ENCODE data around the gene GPR132. TPM values are rescaled to one million over a fixed set of nuclear protein-coding genes. Genes with fewer than 3 reads are reported as not detected.
"Not testable (repeated sequence)": the region's sequence is repeated elsewhere in the genome, so short reads cannot be mapped to it uniquely, and the experiment has no call there.

The GPR132 gene
- total and polyA plus RNA-seq, 8 donors: 0.61 to 10.4 (median 1.4) TPM

DNA sequence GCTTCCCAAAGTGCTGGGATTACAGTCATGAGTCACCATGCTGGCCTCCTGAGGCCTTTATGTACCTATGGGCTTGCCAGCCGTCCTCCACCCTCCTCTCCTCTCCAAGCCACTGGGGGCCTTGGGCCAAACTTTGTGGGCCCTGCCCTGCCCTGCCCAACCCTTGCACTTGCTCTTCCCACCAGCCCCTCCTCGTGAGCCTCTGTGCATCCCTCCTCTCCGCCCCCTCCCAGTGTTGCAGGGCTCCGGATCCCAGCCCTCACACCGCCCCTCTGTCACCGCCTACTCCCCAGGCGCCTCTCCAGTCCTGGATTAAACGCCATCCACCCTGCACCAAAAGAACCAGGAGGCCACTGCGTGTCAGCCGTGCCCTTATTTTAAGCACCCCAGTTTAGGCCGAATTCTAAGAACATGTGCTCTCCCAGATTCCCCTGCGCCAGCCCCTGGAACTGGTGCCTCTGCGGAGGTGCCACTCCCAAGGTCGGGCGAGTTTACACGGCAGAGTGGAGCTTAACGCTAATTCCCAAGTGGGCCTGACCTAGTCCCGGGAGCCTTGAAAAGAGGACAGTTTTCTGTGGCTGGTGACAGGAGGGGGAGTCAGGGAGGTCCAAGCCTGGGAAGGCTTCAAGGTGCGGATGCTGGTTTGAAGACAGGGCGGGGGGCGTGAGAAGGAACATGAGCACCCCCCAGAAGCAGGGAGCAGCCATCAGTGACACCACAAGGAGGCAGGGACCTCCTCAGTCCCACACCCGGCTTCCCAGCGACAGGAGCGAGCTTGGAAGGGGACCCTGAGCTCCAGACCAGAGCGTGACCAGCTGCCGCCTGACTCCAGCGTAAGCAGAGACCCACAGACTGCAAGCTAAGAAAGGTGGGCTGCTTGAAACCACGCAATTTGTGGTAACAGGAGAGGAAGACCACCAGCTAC lies 23.1 kb downstream of the GPR132 start:
- no peaks in the 10 kb centered on the region for H3K27me3 ChIP-seq
- H3K9me3 ChIP-seq: no peaks in the 10 kb centered on the region
- H3K4me1 ChIP-seq: peaks cover 0 to 13% of the 10 kb centered on the region in 2 donors
- no peaks in the 10 kb centered on the region for H3K36me3 ChIP-seq
- DNase-seq (peak in 1 of 4 donors; percentile 37), ATAC-seq (no peak)
- TF ChIP-seq, protein P1, sequence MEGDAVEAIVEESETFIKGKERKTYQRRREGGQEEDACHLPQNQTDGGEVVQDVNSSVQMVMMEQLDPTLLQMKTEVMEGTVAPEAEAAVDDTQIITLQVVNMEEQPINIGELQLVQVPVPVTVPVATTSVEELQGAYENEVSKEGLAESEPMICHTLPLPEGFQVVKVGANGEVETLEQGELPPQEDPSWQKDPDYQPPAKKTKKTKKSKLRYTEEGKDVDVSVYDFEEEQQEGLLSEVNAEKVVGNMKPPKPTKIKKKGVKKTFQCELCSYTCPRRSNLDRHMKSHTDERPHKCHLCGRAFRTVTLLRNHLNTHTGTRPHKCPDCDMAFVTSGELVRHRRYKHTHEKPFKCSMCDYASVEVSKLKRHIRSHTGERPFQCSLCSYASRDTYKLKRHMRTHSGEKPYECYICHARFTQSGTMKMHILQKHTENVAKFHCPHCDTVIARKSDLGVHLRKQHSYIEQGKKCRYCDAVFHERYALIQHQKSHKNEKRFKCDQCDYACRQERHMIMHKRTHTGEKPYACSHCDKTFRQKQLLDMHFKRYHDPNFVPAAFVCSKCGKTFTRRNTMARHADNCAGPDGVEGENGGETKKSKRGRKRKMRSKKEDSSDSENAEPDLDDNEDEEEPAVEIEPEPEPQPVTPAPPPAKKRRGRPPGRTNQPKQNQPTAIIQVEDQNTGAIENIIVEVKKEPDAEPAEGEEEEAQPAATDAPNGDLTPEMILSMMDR (IDR thresholded peaks at IDR 0.05): no peak
- H3K4me3 ChIP-seq: no peak overlapping the region
- H3K27ac ChIP-seq: no peak overlapping the region
- intact Hi-C loops (cut with DNase I): loop anchor here in 1 of 2 donors (10.0 kb wide), 1 partner anchor 147 kb away; no protein-coding TSS in a partner anchor

DNA sequence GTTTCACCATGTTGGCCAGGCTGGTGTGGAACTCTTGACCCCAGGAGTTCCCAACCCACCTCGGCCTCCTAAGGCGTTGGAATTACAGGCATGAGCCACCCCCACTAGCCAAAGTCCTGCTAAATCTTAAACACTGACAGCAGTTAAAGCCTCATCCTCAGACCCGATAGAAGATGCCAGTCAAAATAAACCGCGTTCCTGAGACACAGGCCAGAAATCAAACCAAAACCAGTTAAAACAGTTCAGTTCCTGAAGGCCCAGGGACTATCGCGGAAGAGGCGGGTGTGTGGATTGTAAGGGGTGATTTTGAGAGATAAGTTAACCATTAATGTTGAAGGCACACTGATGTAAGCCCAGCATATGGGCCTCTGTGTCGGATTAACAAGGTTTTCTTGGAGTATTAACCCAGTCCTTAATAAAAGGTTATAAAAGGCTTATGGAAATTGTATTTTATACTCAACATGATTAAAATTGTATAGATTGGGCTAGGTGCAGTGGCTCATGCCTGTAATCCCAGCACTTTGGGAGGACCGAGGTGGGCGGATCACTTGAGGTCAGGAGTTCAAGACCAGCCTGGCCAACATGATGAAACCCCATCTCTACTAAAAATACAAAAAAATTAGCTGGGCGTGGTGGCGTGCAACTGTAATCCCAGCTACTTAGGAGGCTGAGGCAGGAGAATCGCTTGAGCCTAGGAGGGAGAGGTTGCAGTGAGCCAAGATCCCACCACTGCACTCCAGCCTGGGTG lies 25.6 kb downstream of the GPR132 start:
- DNase-seq: no peak
- H3K27me3 ChIP-seq: no peaks in the 10 kb centered on the region
- intact Hi-C loops (cut with DNase I): loop anchor here in 1 of 2 donors (10.0 kb wide), 1 partner anchor 145 kb away; no protein-coding TSS in a partner anchor
- TF ChIP-seq, protein P1 (IDR thresholded peaks at IDR 0.05): no peak
- H3K9me3 ChIP-seq: no peaks in the 10 kb centered on the region
- no peaks in the 10 kb centered on the region for H3K4me1 ChIP-seq
- ATAC-seq: no peak
- H3K4me3 ChIP-seq: no peak overlapping the region
- no peaks in the 10 kb centered on the region for H3K36me3 ChIP-seq
- H3K27ac ChIP-seq: no peak overlapping the region

- H3K4me1 ChIP-seq; H3K36me3 ChIP-seq; ATAC-seq; H3K27me3 ChIP-seq; intact Hi-C loops (cut with DNase I); H3K27ac ChIP-seq; H3K9me3 ChIP-seq; H3K4me3 ChIP-seq; DNase-seq: not testable (repeated sequence)
Measured at GRCh38 chr14:105035616-105036015, 29.6 kb downstream of the GPR132 start.

GRCh38 chr14:105034315-105035039 lies 30.8 kb downstream of the GPR132 start:
- H3K4me3 ChIP-seq: no peak overlapping the region
- no peaks in the 10 kb centered on the region for H3K36me3 ChIP-seq
- H3K27me3 ChIP-seq: peaks cover 0 to 5% of the 10 kb centered on the region in 2 donors
- H3K4me1 ChIP-seq: no peaks in the 10 kb centered on the region
- DNase-seq (peak in 2 of 4 donors; percentile 17 to 64), ATAC-seq (peak; percentile 67)
- H3K27ac ChIP-seq: no peak overlapping the region
- TF ChIP-seq, protein P1 (IDR thresholded peaks at IDR 0.05): no peak
- intact Hi-C loops (cut with DNase I): no loop called here
- H3K9me3 ChIP-seq: no peaks in the 10 kb centered on the region

DNA sequence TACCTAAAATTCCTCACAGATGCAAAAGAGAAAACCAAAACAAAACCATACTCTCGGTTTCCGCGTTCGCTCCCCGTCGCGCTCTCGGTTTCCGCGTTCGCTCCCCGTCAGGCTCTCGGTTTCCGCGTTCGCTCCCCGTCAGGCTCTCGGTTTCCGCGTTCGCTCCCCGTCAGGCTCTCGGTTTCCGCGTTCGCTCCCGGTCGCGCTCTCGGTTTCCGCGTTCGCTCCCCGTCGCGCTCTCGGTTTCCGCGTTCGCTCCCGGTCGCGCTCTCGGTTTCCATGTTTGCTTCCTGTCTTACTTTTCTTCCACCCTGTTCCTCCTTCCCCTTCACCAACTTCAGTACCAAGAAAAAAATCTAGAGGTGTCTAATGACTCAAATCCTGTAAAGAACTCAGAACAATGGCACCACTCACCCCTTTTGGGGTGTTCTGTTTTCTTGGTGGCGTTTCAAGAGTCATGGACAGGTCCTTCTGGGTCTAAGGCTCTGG lies 31.8 kb downstream of the GPR132 start:
- H3K27me3 ChIP-seq; H3K36me3 ChIP-seq; H3K9me3 ChIP-seq; H3K4me1 ChIP-seq; intact Hi-C loops (cut with DNase I): not testable (repeated sequence)
- DNase-seq: peak in 1 of 4 donors; percentile 35
- ATAC-seq: peak; percentile 16
- peak overlapping the region in 1 of 2 donors; percentile 44 for H3K27ac ChIP-seq
- H3K4me3 ChIP-seq: peak overlapping the region; percentile 13 to 27

DNA sequence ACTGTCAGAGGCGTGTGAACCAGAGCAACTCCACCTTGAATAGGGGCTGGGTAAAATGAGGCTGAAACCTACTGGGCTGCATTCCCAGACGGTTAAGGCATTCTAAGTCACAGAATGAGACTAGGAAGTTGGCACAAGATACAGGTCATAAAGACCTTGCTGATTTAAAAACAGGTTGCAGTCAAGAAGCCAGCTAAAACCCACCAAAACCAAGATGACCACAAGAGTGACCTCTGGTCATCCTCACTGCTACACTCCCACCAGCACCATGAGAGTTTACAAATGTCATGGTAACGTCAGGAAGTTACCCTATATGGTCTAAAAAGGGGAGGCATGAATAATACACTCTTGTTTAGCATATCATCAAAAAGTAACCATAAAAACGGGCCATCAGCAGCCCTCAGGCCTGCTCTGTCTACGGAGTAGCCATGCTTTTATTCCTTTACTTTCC lies 32.8 kb downstream of the GPR132 start:
- H3K9me3 ChIP-seq; intact Hi-C loops (cut with DNase I); H3K4me3 ChIP-seq; DNase-seq; H3K27me3 ChIP-seq; ATAC-seq; H3K4me1 ChIP-seq; H3K36me3 ChIP-seq: not testable (repeated sequence)
- H3K27ac ChIP-seq: peak overlapping the region in 1 of 2 donors; percentile 44

All from left lung (tissue), 10 donors.